ENCODE results near the gene KCNQ1.

KCNQ1 gene

DNA sequence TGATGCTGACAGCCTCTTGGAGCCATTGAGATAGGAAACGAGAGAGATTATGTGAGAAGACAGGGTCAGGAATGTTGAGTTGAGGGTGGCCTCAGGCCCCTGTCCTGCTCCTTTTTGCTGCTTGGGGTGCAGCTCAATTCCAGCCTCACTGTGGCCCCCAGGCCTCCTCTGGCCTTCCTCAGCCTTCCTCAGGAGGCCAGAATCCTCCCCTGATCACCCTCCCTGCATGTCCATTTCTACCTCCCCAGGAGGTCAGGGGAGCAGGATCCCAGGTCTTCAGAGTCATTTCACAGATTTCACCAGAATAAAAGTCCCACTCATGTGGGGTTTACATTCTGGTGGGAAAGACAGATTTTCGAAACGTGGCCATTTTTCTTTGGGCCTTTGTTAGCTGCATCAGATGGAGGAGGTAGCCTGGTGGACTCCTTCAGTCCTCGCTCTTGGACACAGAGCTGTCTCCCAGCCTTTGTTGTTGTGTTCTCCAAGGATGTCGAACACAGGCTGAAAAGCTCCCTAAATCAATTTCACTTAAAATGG is 257.2 kb downstream of the KCNQ1 start:
- DNase-seq, result no peak

GRCh38 chr11:2702771-2703362 is 258.1 kb downstream of the KCNQ1 start:
- ATAC-seq (ENCODE audit: insufficient read depth, low read depth) (no peak), DNase-seq (no peak)
- TF ChIP-seq CTCF (IDR thresholded peaks at IDR 0.05; ENCODE audit: borderline replicate concordance, extremely low read depth, low read length, poor library complexity, severe bottlenecking) (no peak), EZH2 (IDR thresholded peaks at IDR 0.05; ENCODE audit: borderline replicate concordance, low read depth, low read length, severe bottlenecking) (no peak)
- peaks cover 9% of the 10 kb centered on the region; the same call in 1 of the 2 replicates for H4K20me1 ChIP-seq (ENCODE audit: insufficient read depth, low read length)
- H3K4me1 ChIP-seq (ENCODE audit: insufficient read depth, low read length), result peaks cover 34% of the 10 kb centered on the region
- H3K27ac ChIP-seq (ENCODE audit: low read length), result no peak overlapping the region
- H3K4me3 ChIP-seq (ENCODE audit: low read depth in 1 of 2, low read length in 2 of 2), result no peak overlapping the region
- no peaks in the 10 kb centered on the region for H3K27me3 ChIP-seq (ENCODE audit: insufficient read depth, low read length, poor library complexity)
- no peaks in the 10 kb centered on the region for H3K9me3 ChIP-seq (ENCODE audit: insufficient read depth, low read length, severe bottlenecking)
- no peak overlapping the region for H2AFZ ChIP-seq (ENCODE audit: low read depth, low read length)
- no peak overlapping the region for H3K4me2 ChIP-seq (ENCODE audit: insufficient read depth, low read length)
- peaks cover 13% of the 10 kb centered on the region for H3K79me2 ChIP-seq (ENCODE audit: insufficient read depth, low read length)
- H3K36me3 ChIP-seq (ENCODE audit: insufficient read depth, low read length), result no peaks in the 10 kb centered on the region; the same call in 1 of the 2 replicates
- no peak overlapping the region for H3K9ac ChIP-seq (ENCODE audit: low read depth, low read length)

More for the DNA sequence above, 257.2 kb downstream of the KCNQ1 start:
- no peak overlapping the region for H3K27ac ChIP-seq (ENCODE audit: low read length)
- no peaks in the 10 kb centered on the region for H3K9me3 ChIP-seq (ENCODE audit: insufficient read depth, low read length, severe bottlenecking)
- TF ChIP-seq CTCF (IDR thresholded peaks at IDR 0.05; ENCODE audit: borderline replicate concordance, extremely low read depth, low read length, poor library complexity, severe bottlenecking), result no peak
- TF ChIP-seq EZH2 (IDR thresholded peaks at IDR 0.05; ENCODE audit: borderline replicate concordance, low read depth, low read length, severe bottlenecking), result no peak
- H3K79me2 ChIP-seq (ENCODE audit: insufficient read depth, low read length), result peaks cover 14% of the 10 kb centered on the region
- H3K4me1 ChIP-seq (ENCODE audit: insufficient read depth, low read length), result peaks cover 36% of the 10 kb centered on the region
- H3K4me3 ChIP-seq (ENCODE audit: low read depth in 1 of 2, low read length in 2 of 2), result no peak overlapping the region
- ATAC-seq (ENCODE audit: insufficient read depth, low read depth), result no peak
- no peak overlapping the region for H2AFZ ChIP-seq (ENCODE audit: low read depth, low read length)
- H3K9ac ChIP-seq (ENCODE audit: low read depth, low read length), result no peak overlapping the region
- peaks cover 9% of the 10 kb centered on the region; the same call in 1 of the 2 replicates for H4K20me1 ChIP-seq (ENCODE audit: insufficient read depth, low read length)
- H3K4me2 ChIP-seq (ENCODE audit: insufficient read depth, low read length), result no peak overlapping the region
- H3K27me3 ChIP-seq (ENCODE audit: insufficient read depth, low read length, poor library complexity), result no peaks in the 10 kb centered on the region
- no peaks in the 10 kb centered on the region; the same call in 1 of the 2 replicates for H3K36me3 ChIP-seq (ENCODE audit: insufficient read depth, low read length)

GRCh38 chr11:2703363-2704141 is 258.7 kb downstream of the KCNQ1 start:
- no peak overlapping the region for H3K27ac ChIP-seq (ENCODE audit: low read length)

More at GRCh38 chr11:2703363-2704141, 258.7 kb downstream of the KCNQ1 start:
- Histone ChIP-seq H3K4me2 (ENCODE audit: insufficient read depth, low read length) (no peak overlapping the region), H3K4me3 (ENCODE audit: low read depth in 1 of 2, low read length in 2 of 2) (no peak overlapping the region), H4K20me1 (ENCODE audit: insufficient read depth, low read length) (0 out of 2 replicates have a peak, but pooled peaks cover 5% of the 10 kb centered on the region), H3K27me3 (ENCODE audit: insufficient read depth, low read length, poor library complexity) (no peaks in the 10 kb centered on the region), H3K9ac (ENCODE audit: low read depth, low read length) (no peak overlapping the region), H3K9me3 (ENCODE audit: insufficient read depth, low read length, severe bottlenecking) (no peaks in the 10 kb centered on the region), H3K79me2 (ENCODE audit: insufficient read depth, low read length) (peaks cover 7% of the 10 kb centered on the region), H2AFZ (ENCODE audit: low read depth, low read length) (no peak overlapping the region), H3K36me3 (ENCODE audit: insufficient read depth, low read length) (no peaks in the 10 kb centered on the region; the same call in 1 of the 2 replicates), H3K4me1 (ENCODE audit: insufficient read depth, low read length) (peaks cover 27% of the 10 kb centered on the region)
- TF ChIP-seq EZH2 (IDR thresholded peaks at IDR 0.05; ENCODE audit: borderline replicate concordance, low read depth, low read length, severe bottlenecking) (no peak), CTCF (IDR thresholded peaks at IDR 0.05; ENCODE audit: borderline replicate concordance, extremely low read depth, low read length, poor library complexity, severe bottlenecking) (no peak)
- peak; percentile 34 for DNase-seq
- ATAC-seq (ENCODE audit: insufficient read depth, low read depth), result no peak
